ENCODE data around the gene CDC42BPA. TPM values are rescaled to one million over a fixed set of nuclear protein-coding genes. Genes with fewer than 3 reads are reported as not detected.

CDC42BPA gene
- polyA plus RNA-seq, 1 donor from 2014 or later: 22.9 TPM

GRCh38 chr1:226984521-226985238 lies 333.6 kb downstream of the CDC42BPA start:
- H2AFZ ChIP-seq (ENCODE audit: low read depth, low read length): no peak overlapping the region
- H3F3A ChIP-seq (ENCODE audit: insufficient read depth, low read length, poor library complexity, severe bottlenecking): no peaks in the 10 kb centered on the region

GRCh38 chr1:226983992-226984364 lies 334.3 kb downstream of the CDC42BPA start:
- Histone ChIP-seq H3K9me2 (ENCODE audit: insufficient read depth, low read length) (no peaks in the 10 kb centered on the region), H3K9me3 (ENCODE audit: low read length) (no peaks in the 10 kb centered on the region), H2AFZ (ENCODE audit: low read depth, low read length) (no peak overlapping the region), H3K27me3 (ENCODE audit: insufficient read depth, low read depth, low read length) (no peaks in the 10 kb centered on the region), H3K4me3 (ENCODE audit: low read length) (no peak overlapping the region), H4K20me1 (ENCODE audit: insufficient read depth) (no peaks in the 10 kb centered on the region), H3K9ac (ENCODE audit: low read length) (no peak overlapping the region), H3F3A (ENCODE audit: insufficient read depth, low read length, poor library complexity, severe bottlenecking) (no peaks in the 10 kb centered on the region), H3K4me2 (ENCODE audit: low read length) (no peak overlapping the region), H3K36me3 (ENCODE audit: insufficient read depth, low read length) (no peaks in the 10 kb centered on the region), H3K27ac (ENCODE audit: low read length) (no peak overlapping the region), H3K79me2 (replicated peaks; ENCODE audit: insufficient read depth, low read length) (no peaks in the 10 kb centered on the region)
- TF ChIP-seq RAD21 (conservative IDR thresholded peaks at IDR 0.05) (no peak), CTCF (IDR thresholded peaks at IDR 0.05; ENCODE audit: poor library complexity, severe bottlenecking) (no peak), MXI1 (conservative IDR thresholded peaks at IDR 0.05; ENCODE audit: poor library complexity, severe bottlenecking) (no peak), EZH2 (IDR thresholded peaks at IDR 0.05; ENCODE audit: borderline replicate concordance, insufficient read depth, low read length, poor library complexity, severe bottlenecking) (no peak), POLR2AphosphoS5 (IDR thresholded peaks at IDR 0.05) (no peak), EP300 (conservative IDR thresholded peaks at IDR 0.05; ENCODE audit: poor library complexity, severe bottlenecking) (no peak), TAF1 (IDR thresholded peaks at IDR 0.05; ENCODE audit: low read depth) (no peak)

More at GRCh38 chr1:226984521-226985238, 333.6 kb downstream of the CDC42BPA start:
- Histone ChIP-seq H3K9me2 (ENCODE audit: insufficient read depth, low read length) (no peaks in the 10 kb centered on the region), H3K4me3 (ENCODE audit: low read length) (no peak overlapping the region), H4K20me1 (ENCODE audit: insufficient read depth) (no peaks in the 10 kb centered on the region), H3K27me3 (ENCODE audit: insufficient read depth, low read depth, low read length) (no peaks in the 10 kb centered on the region), H3K79me2 (replicated peaks; ENCODE audit: insufficient read depth, low read length) (no peaks in the 10 kb centered on the region), H3K36me3 (ENCODE audit: insufficient read depth, low read length) (no peaks in the 10 kb centered on the region), H3K9me3 (ENCODE audit: low read length) (no peaks in the 10 kb centered on the region), H3K4me2 (ENCODE audit: low read length) (no peak overlapping the region), H3K27ac (ENCODE audit: low read length) (no peak overlapping the region), H3K9ac (ENCODE audit: low read length) (no peak overlapping the region)
- TF ChIP-seq POLR2AphosphoS5 (IDR thresholded peaks at IDR 0.05) (no peak), EP300 (conservative IDR thresholded peaks at IDR 0.05; ENCODE audit: poor library complexity, severe bottlenecking) (no peak), TAF1 (IDR thresholded peaks at IDR 0.05; ENCODE audit: low read depth) (no peak), CTCF (IDR thresholded peaks at IDR 0.05; ENCODE audit: poor library complexity, severe bottlenecking) (no peak), REST (IDR thresholded peaks at IDR 0.05; ENCODE audit: borderline replicate concordance) (no peak)
